GM23338 (cell line): ENCODE measurements around the gene AGPAT4. TPM values are rescaled to one million over a fixed set of nuclear protein-coding genes. Genes with fewer than 3 reads are reported as not detected.

ENCODE experiments used
- ATAC-seq: fragments of 200-7000 bp; cut with Tn5 transposase; 3 replicates; pipeline ENCODE4 v1.9.1; 2020
- DNase-seq: peaks from one replicate; pipeline ENCODE4 v3.0.0-alpha.2; 2015; ENCODE audit warnings: low spot score
- H2AFZ ChIP-seq: fragments of 200-600 bp; sonication (generic); 2 replicates; pipeline ENCODE4 v1.8.0; 2016; ENCODE audit warnings: antibody characterized with exemption, mild to moderate bottlenecking, moderate library complexity
- H3F3A ChIP-seq: fragments of 200-600 bp; sonication (generic); replicated peaks from 2 replicates; pipeline ENCODE4 v1.8.0; 2017; ENCODE audit warnings: antibody characterized with exemption, mixed run types, low read depth
- H3K27ac ChIP-seq: fragments of 200-600 bp; sonication (generic); 2 replicates; pipeline ENCODE4 v1.6.1; 2016; ENCODE audit warnings: low read depth
- H3K27me3 ChIP-seq: fragments of 200-600 bp; sonication (generic); 2 replicates; pipeline ENCODE4 v1.8.0; 2016; ENCODE audit warnings: mild to moderate bottlenecking, mixed run types, moderate library complexity; ENCODE audit not compliant: insufficient read depth
- H3K36me3 ChIP-seq: fragments of 200-600 bp; sonication (generic); 2 replicates; pipeline ENCODE4 v1.8.0; 2016; ENCODE audit warnings: mild to moderate bottlenecking; ENCODE audit not compliant: insufficient read depth
- H3K4me1 ChIP-seq: fragments of 200-600 bp; sonication (generic); 2 replicates; pipeline ENCODE4 v1.8.0; 2016; ENCODE audit warnings: mild to moderate bottlenecking, moderate library complexity; ENCODE audit not compliant: insufficient read depth
- H3K4me2 ChIP-seq: fragments of 200-600 bp; sonication (generic); 2 replicates; pipeline ENCODE4 v1.7.1; 2017; ENCODE audit warnings: mixed run types
- H3K4me3 ChIP-seq: fragments of 200-600 bp; sonication (generic); 2 replicates; pipeline ENCODE4 v1.6.1; 2016; ENCODE audit warnings: mixed run types
- H3K79me2 ChIP-seq: fragments of 200-600 bp; sonication (generic); replicated peaks from 2 replicates; pipeline ENCODE4 v1.8.0; 2017; ENCODE audit warnings: mild to moderate bottlenecking; ENCODE audit not compliant: insufficient read depth
- H3K9me2 ChIP-seq: fragments of 200-600 bp; sonication (generic); 2 replicates; pipeline ENCODE4 v1.8.0; 2017; ENCODE audit not compliant: insufficient read depth
- H4K20me1 ChIP-seq: fragments of 200-600 bp; sonication (generic); replicated peaks from 2 replicates; pipeline ENCODE4 v1.8.0; 2017; ENCODE audit warnings: mild to moderate bottlenecking; ENCODE audit not compliant: insufficient read depth
- H3K27ac Mint-ChIP-seq: 2 replicates; pipeline ENCODE4 v1.8.0; 2020; ENCODE audit warnings: inconsistent platforms, mild to moderate bottlenecking, moderate library complexity, mixed read lengths
- H3K27me3 Mint-ChIP-seq: 3 replicates; pipeline ENCODE4 v1.8.0; 2022; ENCODE audit warnings: low read depth, mild to moderate bottlenecking, moderate library complexity, mixed read lengths, inconsistent platforms; ENCODE audit not compliant: insufficient read depth, poor library complexity
- H3K36me3 Mint-ChIP-seq: 3 replicates; pipeline ENCODE4 v1.8.0; 2021; ENCODE audit warnings: low read depth, mild to moderate bottlenecking, inconsistent platforms, moderate library complexity, mixed read lengths
- H3K4me1 Mint-ChIP-seq: 3 replicates; pipeline ENCODE4 v1.8.0; 2020; ENCODE audit warnings: mild to moderate bottlenecking, inconsistent platforms, mixed read lengths
- H3K4me3 Mint-ChIP-seq: 3 replicates; pipeline ENCODE4 v1.8.0; 2021; ENCODE audit warnings: moderate library complexity, mild to moderate bottlenecking, inconsistent platforms, mixed read lengths
- H3K9me3 Mint-ChIP-seq: 3 replicates; pipeline ENCODE4 v1.8.0; 2020; ENCODE audit warnings: moderate library complexity, mild to moderate bottlenecking, inconsistent platforms, mixed read lengths
- CREB1 ChIP-seq: fragments of 250-450 bp; sonication (Bioruptor Pico); IDR thresholded peaks from 2 replicates; pipeline ENCODE4 v1.5.0; 2020; ENCODE audit warnings: low read depth, mild to moderate bottlenecking, moderate library complexity
- CTCF ChIP-seq, 2 experiments: fragments of 200-600 bp in 1 of 2; sonication (generic) in 1 of 2; conservative IDR thresholded peaks; 2 replicates each; pipeline versions ENCODE4 v1.5.1 to v1.6.1; 2016 to 2017; ENCODE audit warnings: antibody characterized with exemption in 2 of 2, low read depth in 2 of 2, mild to moderate bottlenecking in 2 of 2, moderate library complexity in 1 of 2
- ETS1 ChIP-seq: IDR thresholded peaks from 2 replicates; pipeline ENCODE4 v1.6.1; 2016; ENCODE audit warnings: antibody characterized with exemption
- EZH2 ChIP-seq: fragments of 200-600 bp; sonication (generic); IDR thresholded peaks from one replicate; pipeline ENCODE4 v1.8.0; 2017; ENCODE audit warnings: antibody characterized with exemption, mild to moderate bottlenecking, low read depth; ENCODE audit not compliant: unreplicated experiment
- EZH2phosphoT487 ChIP-seq: fragments of 200-600 bp; sonication (generic); IDR thresholded peaks from one replicate; pipeline ENCODE4 v1.8.1; 2018; ENCODE audit warnings: antibody characterized with exemption; ENCODE audit not compliant: unreplicated experiment
- JUNB ChIP-seq: IDR thresholded peaks from one replicate; pipeline ENCODE4 v1.6.1; 2016; ENCODE audit warnings: antibody characterized with exemption; ENCODE audit not compliant: unreplicated experiment
- NANOG ChIP-seq: IDR thresholded peaks from 2 replicates; pipeline ENCODE4 v1.6.1; 2016; ENCODE audit warnings: antibody characterized with exemption, borderline replicate concordance
- POLR2AphosphoS5 ChIP-seq: IDR thresholded peaks from 2 replicates; pipeline ENCODE4 v1.6.1; 2016; ENCODE audit warnings: antibody characterized with exemption, low read depth
- STAT1 ChIP-seq: IDR thresholded peaks from one replicate; pipeline ENCODE4 v1.6.1; 2016; ENCODE audit warnings: antibody characterized with exemption; ENCODE audit not compliant: unreplicated experiment
- ZNF114 ChIP-seq: fragments of 250-450 bp; sonication (Bioruptor Pico); IDR thresholded peaks from 2 replicates; pipeline ENCODE4 v1.5.0; 2020; ENCODE audit warnings: mild to moderate bottlenecking, moderate library complexity
- ZNF331 ChIP-seq: fragments of 250-450 bp; sonication (Bioruptor Pico); IDR thresholded peaks from 2 replicates; pipeline ENCODE4 v1.5.0; 2020; ENCODE audit warnings: low read depth, mild to moderate bottlenecking, moderate library complexity
- polyA plus RNA-seq: library from polyadenylated mRNA; unstranded; fragments of >200 nt; fragmentation: Nextera tagmentation; extraction: Ambion mirVana; gene quantifications from 2 replicates; pipeline ENCODE4 v1.2.1, GENCODE V29; 2016
- total RNA-seq: library from RNA; depleted of rRNA; stranded (reverse); fragments of >200 nt; shearing (Covaris generic); gene quantifications from 2 replicates; pipeline ENCODE4 v1.2.3, GENCODE V29; 2014

AGPAT4 gene
- total and polyA plus RNA-seq, 2 experiments from 2014 or later, result 8.9 to 19.3 TPM

GRCh38 chr6:161152907-161153662, 120.8 kb downstream of the AGPAT4 start:
- Histone ChIP-seq H3K36me3 (peaks cover 15% of the 10 kb centered on the region), H3K4me3 (no peak overlapping the region), H3F3A (no peaks in the 10 kb centered on the region), H4K20me1 (no peaks in the 10 kb centered on the region), H3K27ac (no peak overlapping the region), H3K9me2 (no peaks in the 10 kb centered on the region), H3K4me2 (no peak overlapping the region), H3K27me3 (no peaks in the 10 kb centered on the region), H3K4me1 (no peaks in the 10 kb centered on the region), H2AFZ (no peak overlapping the region), H3K79me2 (0 out of 2 replicates have a peak, but pooled peaks cover 2% of the 10 kb centered on the region)
- DNase-seq, result no peak
- H3K4me3 Mint-ChIP-seq, result no peak overlapping the region
- TF ChIP-seq STAT1 (no peak), CTCF (conservative IDR thresholded peaks at IDR 0.05; ENCODE audit: low read depth in 2 of 2) (peak; percentile 26 to 51; a peak in 3 of 4 replicates)
- peaks cover 42% of the 10 kb centered on the region for H3K36me3 Mint-ChIP-seq
- H3K27ac Mint-ChIP-seq, result no peak overlapping the region
- peaks cover 6% of the 10 kb centered on the region for H3K27me3 Mint-ChIP-seq
- ATAC-seq, result peak; percentile 73
- H3K4me1 Mint-ChIP-seq, result no peaks in the 10 kb centered on the region
- peaks cover 13% of the 10 kb centered on the region for H3K9me3 Mint-ChIP-seq

- Mint-ChIP-seq H3K27ac (no peak overlapping the region), H3K4me1 (no peaks in the 10 kb centered on the region), H3K36me3 (peaks cover 41% of the 10 kb centered on the region), H3K27me3 (peaks cover 6% of the 10 kb centered on the region), H3K4me3 (no peak overlapping the region), H3K9me3 (peaks cover 7% of the 10 kb centered on the region)
- no peaks in the 10 kb centered on the region for H3K27me3 ChIP-seq
- no peak overlapping the region for H2AFZ ChIP-seq
- no peaks in the 10 kb centered on the region for H3K4me1 ChIP-seq
- H3F3A ChIP-seq, result no peaks in the 10 kb centered on the region
- no peak overlapping the region for H3K4me3 ChIP-seq
- DNase-seq (no peak), ATAC-seq (no peak)
- H4K20me1 ChIP-seq, result no peaks in the 10 kb centered on the region
- H3K4me2 ChIP-seq, result no peak overlapping the region
- 0 out of 2 replicates have a peak, but pooled peaks cover 2% of the 10 kb centered on the region for H3K79me2 ChIP-seq
- H3K9me2 ChIP-seq, result no peaks in the 10 kb centered on the region
- H3K36me3 ChIP-seq, result peaks cover 14% of the 10 kb centered on the region
- no peak overlapping the region for H3K27ac ChIP-seq
- TF ChIP-seq ZNF331 (CRISPR knock-in tag) (no peak), JUNB (no peak), POLR2AphosphoS5 (no peak), EZH2 (no peak), ETS1 (no peak), NANOG (no peak), ZNF114 (CRISPR knock-in tag) (no peak), CTCF (conservative IDR thresholded peaks at IDR 0.05; ENCODE audit: low read depth in 2 of 2) (no peak), CREB1 (CRISPR knock-in tag) (no peak), EZH2phosphoT487 (no peak)
Observed at GRCh38 chr6:161152527-161152862, 121.4 kb downstream of the AGPAT4 start.
